Activated CD4-positive, alpha-beta memory T cell treated with anti-CD3 and anti-CD28 coated beads, Interleukin-2, amount 10 ng/mL, durations not matched to agents 7 days and 5 days (primary cell): Measurements from ENCODE around the gene HMGN1. TPM values are rescaled to one million over a fixed set of nuclear protein-coding genes. Genes with fewer than 3 reads are reported as not detected.

ENCODE experiments used
- CTCF ChIA-PET: fragments of 350-600 bp; sonication (Branson Sonifier 250); formaldehyde crosslinking; loops from one replicate; lab custom pipeline; 2021; ENCODE audit warnings: antibody characterized with exemption, inconsistent platforms; lab: Charles Lee
- POLR2A ChIA-PET: fragments of 350-600 bp; sonication (Branson Sonifier 250); formaldehyde crosslinking; loops from one replicate; lab custom pipeline; 2021; ENCODE audit warnings: antibody characterized with exemption; lab: Charles Lee
- DNase-seq: peaks from one replicate; pipeline ENCODE4 v3.0.0-alpha.2; 2020
- H3K27ac Mint-ChIP-seq: one replicate; pipeline ENCODE4 v1.8.0; 2021; ENCODE audit warnings: mild to moderate bottlenecking, mixed read lengths
- H3K27me3 Mint-ChIP-seq: one replicate; pipeline ENCODE4 v1.8.0; 2021; ENCODE audit warnings: mixed read lengths
- H3K36me3 Mint-ChIP-seq: one replicate; pipeline ENCODE4 v1.8.0; 2021; ENCODE audit warnings: low read depth, mixed read lengths
- H3K4me1 Mint-ChIP-seq: one replicate; pipeline ENCODE4 v1.8.0; 2021; ENCODE audit warnings: mixed read lengths
- H3K4me3 Mint-ChIP-seq: one replicate; pipeline ENCODE4 v1.8.0; 2021; ENCODE audit warnings: mild to moderate bottlenecking, mixed read lengths
- H3K9me3 Mint-ChIP-seq: one replicate; pipeline ENCODE4 v1.8.0; 2021; ENCODE audit warnings: mixed read lengths
- total RNA-seq, 2 experiments: library from RNA; stranded (reverse); gene quantifications; one replicate each; pipeline ENCODE4 v1.2.3, GENCODE V29; 2021

Gene HMGN1
- total RNA-seq, 2 experiments from 2014 or later = 327 to 340 TPM

DNA sequence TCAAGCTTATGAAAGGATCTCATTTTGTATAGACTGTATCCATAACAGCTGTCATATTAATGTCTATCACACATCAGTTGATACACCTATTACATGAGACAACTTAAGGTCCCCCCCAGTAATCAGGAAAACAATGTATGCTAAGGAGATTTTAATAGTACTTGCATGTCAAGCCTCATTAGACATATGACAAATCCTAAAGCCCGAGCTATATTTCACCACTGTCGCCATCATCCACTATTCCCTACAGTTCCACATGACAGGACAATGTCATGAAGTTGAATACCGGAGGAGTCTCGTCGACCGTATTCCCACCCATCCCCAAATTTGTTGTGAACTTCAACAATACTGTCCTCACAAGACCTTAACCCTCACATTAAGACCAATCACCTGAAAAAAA is 3.4 kb downstream of the HMGN1 start:
- Mint-ChIP-seq H3K27me3 (no peaks in the 10 kb centered on the region), H3K9me3 (no peaks in the 10 kb centered on the region), H3K36me3 (peaks cover 66% of the 10 kb centered on the region), H3K4me3 (peak overlapping the region; percentile 71), H3K4me1 (peaks cover 40% of the 10 kb centered on the region), H3K27ac (peak overlapping the region; percentile 2)
- POLR2A ChIA-PET = interaction anchor here (0.8 to 7.0 kb wide), 5 partner anchors 28 to 162 kb away, joined by 3 to 197 read pairs (median 6); partner anchors contain the start of genes BRWD1 and PSMG1
- CTCF ChIA-PET = interaction anchor here (4.9 kb wide), 1 partner anchor 42 kb away, joined by 20 read pairs; no protein-coding TSS in a partner anchor
- no peak for DNase-seq

DNA sequence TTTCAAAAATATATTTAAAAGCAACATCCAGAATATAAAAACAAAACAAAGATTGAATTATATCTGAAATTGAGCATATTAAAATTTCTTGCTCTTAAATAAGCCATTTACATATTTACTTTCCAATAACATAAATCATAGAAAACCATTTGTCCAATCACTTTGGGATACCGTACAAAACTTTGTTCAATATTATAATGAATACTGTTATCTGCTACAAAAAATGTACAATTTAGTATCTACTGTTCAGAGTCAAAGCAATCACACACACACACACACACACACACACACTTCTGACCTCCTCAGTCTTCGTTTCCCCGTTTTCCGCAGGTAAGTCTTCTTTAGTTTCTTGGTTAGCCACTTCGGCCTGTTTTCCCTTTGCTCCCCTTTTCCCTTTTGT is 4.0 kb downstream of the HMGN1 start:
- Mint-ChIP-seq H3K27ac (no peak overlapping the region), H3K27me3 (no peaks in the 10 kb centered on the region), H3K36me3 (peaks cover 66% of the 10 kb centered on the region), H3K4me1 (peaks cover 35% of the 10 kb centered on the region), H3K9me3 (no peaks in the 10 kb centered on the region), H3K4me3 (no peak overlapping the region)
- ChIA-PET CTCF (interaction anchor here (4.9 kb wide), 1 partner anchor 43 kb away, joined by 20 read pairs; no protein-coding TSS in a partner anchor), POLR2A (interaction anchor here (0.8 to 7.0 kb wide), 3 partner anchors 30 to 161 kb away, joined by 5 to 197 read pairs (median 6); partner anchors contain the start of genes BRWD1 and PSMG1)
- no peak for DNase-seq

DNA sequence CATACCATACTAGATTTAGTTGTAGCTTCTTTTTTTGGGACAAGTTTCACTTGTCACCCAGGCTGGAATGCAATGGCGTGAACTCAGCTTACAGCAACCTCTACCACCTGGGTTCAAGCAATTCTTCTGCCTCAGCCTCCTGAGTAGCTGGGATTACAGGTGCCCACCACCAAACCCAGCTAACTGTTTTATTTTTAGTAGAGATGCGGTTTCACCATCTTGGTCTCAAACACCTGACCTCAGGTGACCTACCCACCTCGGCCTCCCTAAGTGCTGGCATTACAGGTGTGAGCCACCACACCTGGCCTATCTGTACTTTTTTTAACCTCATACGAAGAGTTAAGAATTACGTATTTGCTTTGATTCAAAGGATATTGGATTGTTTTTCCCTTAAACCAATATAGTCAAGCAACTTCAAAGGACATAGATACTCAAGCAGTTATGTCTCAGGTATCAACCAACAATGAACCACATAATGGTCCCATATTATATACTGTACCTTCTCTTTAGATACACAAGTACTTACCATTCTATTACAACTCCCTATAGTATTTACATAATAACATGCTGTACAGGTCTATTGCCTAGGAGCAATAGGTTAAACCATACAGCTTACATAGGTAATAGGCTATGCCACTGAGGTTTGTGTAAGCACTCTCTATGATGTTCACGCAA is 7.5 kb downstream of the HMGN1 start:
- no peaks in the 10 kb centered on the region for H3K9me3 Mint-ChIP-seq
- H3K27ac Mint-ChIP-seq = no peak overlapping the region
- no peak for DNase-seq
- H3K36me3 Mint-ChIP-seq = peaks cover 50% of the 10 kb centered on the region
- CTCF ChIA-PET = no interaction called here
- no peaks in the 10 kb centered on the region for H3K27me3 Mint-ChIP-seq
- POLR2A ChIA-PET = interaction anchor here (1.4 to 2.3 kb wide), 2 partner anchors 26 to 46 kb away, joined by 3 to 6 read pairs; no protein-coding TSS in a partner anchor
- no peak overlapping the region for H3K4me3 Mint-ChIP-seq
- peaks cover 21% of the 10 kb centered on the region for H3K4me1 Mint-ChIP-seq

DNA sequence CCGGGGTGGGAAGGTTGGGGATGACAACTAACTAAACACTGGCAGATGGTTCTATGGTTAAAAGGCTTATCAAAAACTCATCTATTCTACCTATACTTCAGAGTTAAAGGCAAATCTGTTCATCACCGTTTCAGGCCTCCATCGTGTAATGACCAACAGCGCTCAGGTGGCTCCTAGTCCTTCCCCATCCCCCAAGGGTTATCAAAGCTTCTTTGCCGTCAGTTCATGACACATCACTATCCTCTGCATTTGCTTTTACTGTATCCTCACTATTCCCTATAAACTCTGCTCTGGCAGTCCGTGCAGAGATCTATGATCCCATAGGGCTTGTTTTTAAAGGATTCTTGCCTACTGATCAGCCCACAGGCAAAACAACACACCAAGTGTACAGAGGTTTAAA is 8.2 kb downstream of the HMGN1 start:
- POLR2A ChIA-PET = interaction anchor here (1.4 to 2.3 kb wide), 2 partner anchors 25 to 47 kb away, joined by 3 to 6 read pairs; no protein-coding TSS in a partner anchor
- CTCF ChIA-PET = no interaction called here
- H3K27me3 Mint-ChIP-seq = no peaks in the 10 kb centered on the region
- H3K36me3 Mint-ChIP-seq = peaks cover 43% of the 10 kb centered on the region
- peaks cover 14% of the 10 kb centered on the region for H3K4me1 Mint-ChIP-seq
- no peaks in the 10 kb centered on the region for H3K9me3 Mint-ChIP-seq
- DNase-seq = no peak
- H3K27ac Mint-ChIP-seq = no peak overlapping the region
- no peak overlapping the region for H3K4me3 Mint-ChIP-seq

DNA sequence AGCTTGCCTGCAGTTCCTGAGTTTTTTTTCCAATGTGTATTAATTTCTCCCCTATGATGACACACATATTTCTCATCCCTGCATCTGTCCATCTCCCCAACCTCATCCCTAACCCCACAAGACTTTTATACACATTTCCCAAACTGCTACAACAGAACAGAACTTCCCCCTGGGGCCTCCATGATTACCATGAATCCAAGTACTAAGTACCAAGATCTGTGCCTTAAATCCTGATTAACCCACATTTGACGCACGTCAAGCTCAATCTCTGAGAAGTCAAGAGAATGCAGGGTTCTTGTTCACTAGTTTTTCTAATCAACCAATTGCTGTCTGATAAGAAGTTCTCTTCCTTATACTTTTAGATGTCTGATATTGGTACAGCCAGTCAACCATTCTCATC is 9.7 kb downstream of the HMGN1 start:
- DNase-seq = no peak
- H3K27ac Mint-ChIP-seq = no peak overlapping the region
- no peaks in the 10 kb centered on the region for H3K27me3 Mint-ChIP-seq
- peaks cover 6% of the 10 kb centered on the region for H3K4me1 Mint-ChIP-seq
- peaks cover 30% of the 10 kb centered on the region for H3K36me3 Mint-ChIP-seq
- H3K4me3 Mint-ChIP-seq = no peak overlapping the region
- ChIA-PET POLR2A (interaction anchor here (0.6 to 3.8 kb wide), 5 partner anchors 8 to 35 kb away, joined by 3 to 18 read pairs (median 4); partner anchors contain the start of genes BRWD1 and HMGN1), CTCF (interaction anchor here (1.0 kb wide), 2 partner anchors 8 to 12 kb away, joined by 3 to 4 read pairs; no protein-coding TSS in a partner anchor)
- no peaks in the 10 kb centered on the region for H3K9me3 Mint-ChIP-seq

DNA sequence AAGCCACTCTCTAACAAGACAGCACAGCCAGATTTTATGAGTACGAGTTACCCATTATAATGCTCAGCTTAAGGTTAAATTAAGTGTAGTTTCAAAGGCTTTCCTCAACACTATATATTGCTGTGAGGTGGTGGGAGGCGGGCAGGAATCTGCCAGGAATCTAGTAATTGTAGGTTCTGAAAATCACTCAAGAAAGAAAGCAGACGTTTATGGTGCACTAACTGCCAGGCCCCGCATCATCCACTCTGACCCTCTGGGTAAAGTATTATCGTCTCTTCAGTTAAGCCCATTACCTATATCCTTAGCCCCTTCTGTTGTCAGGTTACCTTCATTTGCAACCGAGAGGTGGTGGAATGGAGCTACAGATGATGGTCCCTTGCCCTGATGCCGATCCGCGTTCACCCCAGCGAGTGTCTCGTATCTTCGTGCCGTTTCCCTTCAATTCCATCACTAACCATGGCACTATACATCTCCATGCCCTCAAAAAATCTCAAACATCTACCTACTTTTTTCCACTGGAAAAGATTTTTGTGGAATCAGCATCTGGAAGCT is 12.4 kb downstream of the HMGN1 start:
- Mint-ChIP-seq H3K27ac (no peak overlapping the region), H3K9me3 (no peaks in the 10 kb centered on the region), H3K36me3 (peaks cover 6% of the 10 kb centered on the region), H3K4me1 (no peaks in the 10 kb centered on the region), H3K27me3 (no peaks in the 10 kb centered on the region), H3K4me3 (no peak overlapping the region)
- no peak for DNase-seq
- ChIA-PET POLR2A (interaction anchor here (3.8 kb wide), 1 partner anchor 22 kb away, joined by 18 read pairs; the partner anchor contains the start of gene BRWD1), CTCF (no interaction called here)

DNA sequence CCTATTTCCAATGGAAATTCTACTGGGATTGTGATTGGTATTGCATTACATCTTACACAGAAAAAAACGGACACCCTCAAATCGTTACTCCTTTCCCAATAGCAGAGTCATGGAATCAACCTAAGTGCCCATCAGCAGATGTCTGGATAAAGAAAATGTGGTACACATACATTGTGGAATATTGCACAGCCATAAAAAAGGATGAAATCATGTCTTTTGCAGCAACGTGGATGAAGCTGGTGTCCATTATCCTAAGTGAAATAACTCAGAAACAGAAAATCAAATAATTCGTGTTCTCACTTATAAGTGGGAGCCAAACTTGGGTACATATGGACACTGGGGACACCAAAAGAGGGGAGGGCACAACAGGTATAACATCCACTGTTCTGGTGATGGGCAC is 14.3 kb downstream of the HMGN1 start:
- Mint-ChIP-seq H3K4me1 (no peaks in the 10 kb centered on the region), H3K36me3 (no peaks in the 10 kb centered on the region), H3K9me3 (no peaks in the 10 kb centered on the region), H3K27ac (no peak overlapping the region), H3K4me3 (no peak overlapping the region), H3K27me3 (no peaks in the 10 kb centered on the region)
- ChIA-PET POLR2A (no interaction called here), CTCF (no interaction called here)
- DNase-seq = no peak

DNA sequence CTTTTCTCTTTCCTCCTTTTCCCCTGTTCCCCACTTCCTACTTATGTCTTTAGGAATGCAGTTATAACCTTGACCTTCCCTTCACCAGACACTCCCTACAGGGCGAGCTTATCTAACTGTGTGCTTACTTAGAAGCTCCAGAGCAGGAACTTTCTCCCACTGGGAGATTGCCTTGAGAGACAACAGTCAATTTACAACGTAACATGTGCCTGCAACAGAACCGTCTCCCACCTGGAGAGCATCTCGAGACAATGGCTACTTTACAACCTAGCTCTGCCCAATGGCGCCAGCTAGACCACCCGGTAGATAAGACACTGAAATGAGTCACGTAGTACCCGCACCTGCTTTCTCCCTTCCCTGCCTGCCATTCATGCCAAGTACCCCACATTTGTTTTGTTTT is 16.7 kb downstream of the HMGN1 start:
- POLR2A ChIA-PET = interaction anchor here (1.2 to 3.3 kb wide), 2 partner anchors 17 to 19 kb away, joined by 3 to 17 read pairs; partner anchors contain the start of genes BRWD1 and HMGN1

DNA sequence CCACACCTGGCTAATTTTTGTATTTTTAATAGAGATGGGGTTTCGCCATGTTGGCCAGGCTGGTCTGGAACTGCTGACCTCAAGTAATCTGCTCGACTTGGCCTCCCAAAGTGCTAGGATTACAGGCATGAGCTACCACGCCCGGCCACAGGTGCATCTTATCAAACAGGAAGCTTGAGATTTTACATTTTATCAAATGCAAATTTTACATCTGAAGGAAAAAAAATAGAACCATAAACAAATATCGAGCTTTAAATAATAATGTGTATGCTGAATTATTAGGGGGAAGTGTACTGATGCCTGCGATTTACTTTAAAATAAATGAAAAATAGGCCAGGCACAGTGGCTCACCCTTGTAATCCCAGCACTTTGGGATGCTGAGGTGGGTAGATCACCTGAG is 18.9 kb downstream of the HMGN1 start:
- Mint-ChIP-seq H3K27me3 (no peaks in the 10 kb centered on the region), H3K9me3 (no peaks in the 10 kb centered on the region), H3K27ac (no peak overlapping the region), H3K36me3 (no peaks in the 10 kb centered on the region), H3K4me1 (no peaks in the 10 kb centered on the region), H3K4me3 (no peak overlapping the region)
- CTCF ChIA-PET = interaction anchor here (0.5 to 1.0 kb wide), 2 partner anchors 17 to 139 kb away, joined by 3 to 4 read pairs; no protein-coding TSS in a partner anchor
- no peak for DNase-seq
- POLR2A ChIA-PET = interaction anchor here (3.3 kb wide), 1 partner anchor 17 kb away, joined by 17 read pairs; the partner anchor contains the start of gene BRWD1

More for the DNA sequence above, 16.7 kb downstream of the HMGN1 start:
- H3K36me3 Mint-ChIP-seq = no peaks in the 10 kb centered on the region
- no peaks in the 10 kb centered on the region for H3K9me3 Mint-ChIP-seq
- no peak overlapping the region for H3K4me3 Mint-ChIP-seq
- no peaks in the 10 kb centered on the region for H3K27me3 Mint-ChIP-seq
- CTCF ChIA-PET = no interaction called here
- no peak for DNase-seq
- no peaks in the 10 kb centered on the region for H3K4me1 Mint-ChIP-seq
- H3K27ac Mint-ChIP-seq = no peak overlapping the region

DNA sequence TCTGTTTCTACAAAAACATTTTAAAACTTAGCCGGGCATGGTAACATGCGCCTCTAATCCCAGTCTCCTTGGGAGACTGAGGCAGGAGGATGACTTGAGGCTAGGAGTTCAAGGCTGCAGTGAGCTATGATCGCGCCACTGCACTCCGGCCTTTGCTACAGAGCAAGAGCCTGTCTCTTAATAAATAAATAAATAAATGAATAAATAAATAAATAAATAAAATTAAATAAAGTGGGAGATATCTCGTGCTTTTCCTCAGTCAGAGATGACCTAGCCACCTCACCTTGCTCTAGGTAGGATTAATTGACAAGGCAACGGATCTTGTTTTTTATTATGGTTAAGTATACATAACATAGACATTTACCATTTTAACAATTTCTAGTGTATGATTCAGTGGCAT is 21.2 kb downstream of the HMGN1 start:
- no peaks in the 10 kb centered on the region for H3K36me3 Mint-ChIP-seq
- no peak overlapping the region for H3K27ac Mint-ChIP-seq
- POLR2A ChIA-PET = no interaction called here
- CTCF ChIA-PET = no interaction called here
- no peaks in the 10 kb centered on the region for H3K9me3 Mint-ChIP-seq
- H3K4me1 Mint-ChIP-seq = no peaks in the 10 kb centered on the region
- peaks cover 1% of the 10 kb centered on the region for H3K27me3 Mint-ChIP-seq
- no peak for DNase-seq
- no peak overlapping the region for H3K4me3 Mint-ChIP-seq

DNA sequence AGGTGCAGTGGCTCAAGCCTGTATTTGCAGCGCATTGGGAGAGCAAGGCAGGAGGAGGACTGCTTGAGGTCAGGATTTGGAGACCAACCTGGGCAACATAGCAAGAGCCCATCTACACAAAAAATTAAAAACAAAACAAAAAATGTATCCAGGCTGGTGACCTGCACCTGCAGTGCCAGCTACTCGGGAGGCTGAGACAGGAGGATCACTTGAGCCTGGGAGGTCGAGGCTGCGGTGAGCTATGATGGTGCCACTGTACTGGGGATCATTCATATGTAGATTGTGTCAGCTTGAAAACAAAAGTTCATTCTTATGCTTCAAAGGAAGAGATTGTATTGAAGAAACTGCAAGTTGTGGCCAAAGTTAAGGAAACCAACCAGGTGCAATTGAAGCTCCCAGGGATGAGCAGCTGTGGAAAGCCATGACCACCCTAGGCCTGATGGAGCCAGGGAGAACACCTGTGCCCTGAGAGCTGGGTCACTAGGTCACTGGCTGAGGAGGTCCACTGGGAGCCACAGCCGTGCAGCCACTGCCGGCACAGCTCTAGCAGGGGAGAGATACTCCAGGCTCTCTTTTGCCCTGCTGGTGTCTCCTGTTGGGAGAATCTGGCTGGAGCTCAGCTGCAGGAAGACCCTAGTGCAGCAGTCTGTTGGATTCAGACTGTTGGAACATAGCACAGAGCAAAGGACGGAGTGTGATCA is 22.1 kb downstream of the HMGN1 start:
- H3K9me3 Mint-ChIP-seq = no peaks in the 10 kb centered on the region
- no peak overlapping the region for H3K4me3 Mint-ChIP-seq
- DNase-seq = no peak
- no peaks in the 10 kb centered on the region for H3K36me3 Mint-ChIP-seq
- no peaks in the 10 kb centered on the region for H3K4me1 Mint-ChIP-seq
- peaks cover 1% of the 10 kb centered on the region for H3K27me3 Mint-ChIP-seq
- H3K27ac Mint-ChIP-seq = no peak overlapping the region
- CTCF ChIA-PET = interaction anchor here (1.3 kb wide), 1 partner anchor 12 kb away, joined by 4 read pairs; no protein-coding TSS in a partner anchor
- POLR2A ChIA-PET = interaction anchor here (0.8 to 1.4 kb wide), 2 partner anchors 11 to 21 kb away, joined by 3 to 8 read pairs; partner anchors contain the start of gene HMGN1

DNA sequence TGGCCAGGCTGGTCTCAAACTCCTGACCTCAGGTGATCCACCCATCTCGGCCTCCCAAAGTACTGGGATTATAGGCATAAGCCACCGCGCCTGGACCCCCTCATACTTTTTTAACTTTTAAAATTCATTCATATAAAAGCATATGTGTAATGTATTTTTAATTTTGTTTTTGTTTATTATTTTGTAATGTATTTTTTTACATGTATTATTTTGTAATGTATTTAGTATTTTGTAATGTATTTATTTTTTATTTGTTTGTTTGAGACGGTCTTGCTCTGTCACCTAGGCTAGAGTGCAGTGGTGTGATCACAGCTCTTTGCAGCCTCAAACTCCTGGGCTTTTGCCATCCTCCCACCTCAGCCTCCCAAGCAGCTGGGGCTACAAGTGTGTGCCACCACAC is 23.4 kb downstream of the HMGN1 start:
- POLR2A ChIA-PET = no interaction called here

More for the DNA sequence above, 23.4 kb downstream of the HMGN1 start:
- CTCF ChIA-PET = no interaction called here
- Mint-ChIP-seq H3K4me3 (no peak overlapping the region), H3K9me3 (no peaks in the 10 kb centered on the region), H3K27ac (no peak overlapping the region), H3K4me1 (no peaks in the 10 kb centered on the region), H3K36me3 (no peaks in the 10 kb centered on the region), H3K27me3 (peaks cover 1% of the 10 kb centered on the region)
- DNase-seq = no peak
